Activated CD4-positive, alpha-beta T cell treated with anti-CD3 and anti-CD28 coated beads for 36 hours (primary cell): ENCODE measurements around the gene CES5A. TPM values are rescaled to one million over a fixed set of nuclear protein-coding genes. Genes with fewer than 3 reads are reported as not detected.
"Not testable (repeated sequence)": the region's sequence is repeated elsewhere in the genome, so short reads cannot be mapped to it uniquely, and the experiment has no call there.

Experiments
- ATAC-seq: fragments of 200-7000 bp; cut with Tn5 transposase; one replicate; pipeline ENCODE4 v1.10.0; 2021; ENCODE audit warnings: mild to moderate bottlenecking, moderate library complexity
- CTCF ChIA-PET: fragments of 350-600 bp; sonication (Branson Sonifier 250); formaldehyde crosslinking; loops from one replicate; lab custom pipeline; 2021; ENCODE audit warnings: antibody characterized with exemption; lab: Charles Lee
- POLR2A ChIA-PET: fragments of 350-600 bp; sonication (Branson Sonifier 250); formaldehyde crosslinking; loops from one replicate; lab custom pipeline; 2021; ENCODE audit warnings: antibody characterized with exemption, inconsistent platforms; lab: Charles Lee
- DNase-seq: peaks from one replicate; pipeline ENCODE4 v3.0.0-alpha.2; 2020
- H3K27ac Mint-ChIP-seq: one replicate; pipeline ENCODE4 v1.8.0; 2021; ENCODE audit warnings: mixed read lengths
- H3K27me3 Mint-ChIP-seq: one replicate; pipeline ENCODE4 v1.8.0; 2021; ENCODE audit warnings: mixed read lengths
- H3K36me3 Mint-ChIP-seq: one replicate; pipeline ENCODE4 v1.8.0; 2021; ENCODE audit warnings: low read depth, mixed read lengths
- H3K4me1 Mint-ChIP-seq: one replicate; pipeline ENCODE4 v1.8.0; 2021; ENCODE audit warnings: mixed read lengths
- H3K4me3 Mint-ChIP-seq: one replicate; pipeline ENCODE4 v1.8.0; 2021; ENCODE audit warnings: mild to moderate bottlenecking, moderate library complexity, mixed read lengths
- H3K9me3 Mint-ChIP-seq: one replicate; pipeline ENCODE4 v1.8.0; 2021; ENCODE audit warnings: low read depth, mixed read lengths
- intact Hi-C, 2 experiments: fragments of 100-400 bp; cut with DNase I in 1 of 2; cut with micrococcal nuclease in 1 of 2; formaldehyde crosslinking; loops; one replicate each; pipeline versions ENCODE4 v1.14.2 to v1.15.1; 2022 to 2024; cut with DNase I, micrococcal nuclease
- total RNA-seq, 2 experiments: library from RNA; stranded (reverse); gene quantifications; one replicate each; pipeline ENCODE4 v1.2.3, GENCODE V29; 2021

The CES5A gene
- total RNA-seq, 2 experiments from 2014 or later: not detected

- H3K9me3 Mint-ChIP-seq: no peaks in the 10 kb centered on the region
- CTCF ChIA-PET: no interaction called here
- no peaks in the 10 kb centered on the region for H3K4me1 Mint-ChIP-seq
- intact Hi-C loops: no loop called here
- POLR2A ChIA-PET: no interaction called here
- DNase-seq (no peak), ATAC-seq (no peak)
- peaks cover 10% of the 10 kb centered on the region for H3K27me3 Mint-ChIP-seq
- no peak overlapping the region for H3K4me3 Mint-ChIP-seq
- no peak overlapping the region for H3K27ac Mint-ChIP-seq
- no peaks in the 10 kb centered on the region for H3K36me3 Mint-ChIP-seq
Observed at GRCh38 chr16:55825115-55825728, 50.0 kb downstream of the CES5A start.

- CTCF ChIA-PET: no interaction called here
- Mint-ChIP-seq H3K36me3 (no peaks in the 10 kb centered on the region), H3K27me3 (peaks cover 10% of the 10 kb centered on the region), H3K4me3 (no peak overlapping the region), H3K4me1 (no peaks in the 10 kb centered on the region), H3K9me3 (no peaks in the 10 kb centered on the region), H3K27ac (no peak overlapping the region)
- intact Hi-C loops: no loop called here
- ATAC-seq: no peak
- no peak for DNase-seq
- POLR2A ChIA-PET: no interaction called here
Observed at GRCh38 chr16:55824473-55825000, 50.6 kb downstream of the CES5A start.

- DNase-seq: no peak
- Mint-ChIP-seq H3K27me3 (peaks cover 18% of the 10 kb centered on the region), H3K9me3 (no peaks in the 10 kb centered on the region), H3K27ac (no peak overlapping the region), H3K4me3 (no peak overlapping the region), H3K4me1 (no peaks in the 10 kb centered on the region), H3K36me3 (no peaks in the 10 kb centered on the region)
- ChIA-PET CTCF (no interaction called here), POLR2A (no interaction called here)
- no peak for ATAC-seq
- intact Hi-C loops: no loop called here
Observed at GRCh38 chr16:55822280-55822810, 52.8 kb downstream of the CES5A start.

GRCh38 chr16:55821210-55821609 lies 54.0 kb downstream of the CES5A start:
- peaks cover 19% of the 10 kb centered on the region for H3K27me3 Mint-ChIP-seq

GRCh38 chr16:55820615-55821014 lies 54.6 kb downstream of the CES5A start:
- intact Hi-C loops: no loop called here
- Mint-ChIP-seq H3K36me3 (no peaks in the 10 kb centered on the region), H3K4me3 (no peak overlapping the region), H3K4me1 (no peaks in the 10 kb centered on the region), H3K27me3 (peaks cover 20% of the 10 kb centered on the region), H3K9me3 (no peaks in the 10 kb centered on the region), H3K27ac (no peak overlapping the region)
- ChIA-PET CTCF (interaction anchor here (0.7 kb wide), 1 partner anchor 103 kb away, joined by 3 read pairs; no protein-coding TSS in a partner anchor), POLR2A (no interaction called here)
- ATAC-seq (no peak), DNase-seq (no peak)

More at GRCh38 chr16:55821210-55821609, 54.0 kb downstream of the CES5A start:
- Mint-ChIP-seq H3K9me3 (no peaks in the 10 kb centered on the region), H3K27ac (no peak overlapping the region), H3K4me3 (no peak overlapping the region), H3K4me1 (no peaks in the 10 kb centered on the region), H3K36me3 (no peaks in the 10 kb centered on the region)
- DNase-seq (no peak), ATAC-seq (no peak)
- POLR2A ChIA-PET: no interaction called here
- CTCF ChIA-PET: interaction anchor here (0.7 kb wide), 1 partner anchor 104 kb away, joined by 3 read pairs; no protein-coding TSS in a partner anchor
- intact Hi-C loops: no loop called here

- ChIA-PET CTCF (no interaction called here), POLR2A (no interaction called here)
- ATAC-seq (no peak), DNase-seq (no peak)
- intact Hi-C loops: no loop called here
- H3K36me3 Mint-ChIP-seq: no peaks in the 10 kb centered on the region
- no peaks in the 10 kb centered on the region for H3K9me3 Mint-ChIP-seq
- no peak overlapping the region for H3K4me3 Mint-ChIP-seq
- peaks cover 22% of the 10 kb centered on the region for H3K27me3 Mint-ChIP-seq
- no peak overlapping the region for H3K27ac Mint-ChIP-seq
- H3K4me1 Mint-ChIP-seq: no peaks in the 10 kb centered on the region
Observed at GRCh38 chr16:55817236-55817912, 57.8 kb downstream of the CES5A start.

GRCh38 chr16:55816222-55816621 lies 59.0 kb downstream of the CES5A start:
- H3K27me3 Mint-ChIP-seq: peaks cover 22% of the 10 kb centered on the region
- H3K27ac Mint-ChIP-seq, H3K9me3 Mint-ChIP-seq, DNase-seq, ATAC-seq, POLR2A ChIA-PET, H3K36me3 Mint-ChIP-seq, CTCF ChIA-PET, intact Hi-C loops, H3K4me3 Mint-ChIP-seq, H3K4me1 Mint-ChIP-seq: not testable (repeated sequence)

GRCh38 chr16:55815320-55815719 lies 59.9 kb downstream of the CES5A start:
- intact Hi-C loops: no loop called here

GRCh38 chr16:55814174-55814573 lies 61.0 kb downstream of the CES5A start:
- ATAC-seq, CTCF ChIA-PET, H3K27ac Mint-ChIP-seq, H3K4me3 Mint-ChIP-seq, POLR2A ChIA-PET, H3K9me3 Mint-ChIP-seq, DNase-seq, H3K36me3 Mint-ChIP-seq, H3K4me1 Mint-ChIP-seq, intact Hi-C loops: not testable (repeated sequence)
- peaks cover 25% of the 10 kb centered on the region for H3K27me3 Mint-ChIP-seq

More at GRCh38 chr16:55815320-55815719, 59.9 kb downstream of the CES5A start:
- Mint-ChIP-seq H3K27me3 (peaks cover 23% of the 10 kb centered on the region), H3K4me1 (no peaks in the 10 kb centered on the region), H3K27ac (no peak overlapping the region), H3K9me3 (no peaks in the 10 kb centered on the region), H3K4me3 (no peak overlapping the region), H3K36me3 (no peaks in the 10 kb centered on the region)
- ChIA-PET CTCF (no interaction called here), POLR2A (no interaction called here)
- ATAC-seq (no peak), DNase-seq (no peak)

- H3K36me3 Mint-ChIP-seq, intact Hi-C loops, CTCF ChIA-PET, H3K4me1 Mint-ChIP-seq, H3K4me3 Mint-ChIP-seq, H3K27ac Mint-ChIP-seq, DNase-seq, H3K9me3 Mint-ChIP-seq, POLR2A ChIA-PET, ATAC-seq: not testable (repeated sequence)
- H3K27me3 Mint-ChIP-seq: peaks cover 24% of the 10 kb centered on the region
Observed at GRCh38 chr16:55813730-55814129, 61.4 kb downstream of the CES5A start.

- POLR2A ChIA-PET: no interaction called here
- DNase-seq (no peak), ATAC-seq (no peak)
- H3K4me1 Mint-ChIP-seq: no peaks in the 10 kb centered on the region
- H3K27me3 Mint-ChIP-seq: peaks cover 25% of the 10 kb centered on the region
- intact Hi-C loops: no loop called here
- no peak overlapping the region for H3K4me3 Mint-ChIP-seq
- CTCF ChIA-PET: no interaction called here
- H3K36me3 Mint-ChIP-seq: no peaks in the 10 kb centered on the region
- no peak overlapping the region for H3K27ac Mint-ChIP-seq
- H3K9me3 Mint-ChIP-seq: no peaks in the 10 kb centered on the region
Observed at GRCh38 chr16:55812951-55813350, 62.2 kb downstream of the CES5A start.

- Mint-ChIP-seq H3K4me3 (no peak overlapping the region), H3K36me3 (no peaks in the 10 kb centered on the region), H3K9me3 (no peaks in the 10 kb centered on the region), H3K27ac (no peak overlapping the region), H3K4me1 (no peaks in the 10 kb centered on the region), H3K27me3 (peaks cover 21% of the 10 kb centered on the region)
- no peak for ATAC-seq
- ChIA-PET POLR2A (no interaction called here), CTCF (no interaction called here)
- intact Hi-C loops: no loop called here
- DNase-seq: no peak
Observed at GRCh38 chr16:55811811-55812210, 63.4 kb downstream of the CES5A start.
